SU-DHL-6 (cell line): ENCODE results near the gene POMP.

Source experiments
- CTCF ChIP-seq: fragments of 200-600 bp; sonication (generic); IDR thresholded peaks from one replicate; pipeline ENCODE4 v1.5.1; 2017; ENCODE audit warnings: antibody characterized with exemption, mild to moderate bottlenecking, low read length, moderate library complexity; ENCODE audit not compliant: insufficient read depth, poor library complexity, severe bottlenecking
- EZH2phosphoT487 ChIP-seq: fragments of 200-600 bp; sonication (generic), shearing (Covaris generic); conservative IDR thresholded peaks from 2 replicates; pipeline ENCODE4 v1.6.1; 2018; ENCODE audit warnings: mild to moderate bottlenecking, antibody characterized with exemption, low read length, moderate library complexity, mixed read lengths

GRCh38 chr13:28659621-28659970, 666 bp downstream of the POMP start:
- TF ChIP-seq CTCF (no peak), EZH2phosphoT487 (no peak)
